Measurements from ENCODE around the gene RELB. TPM values are rescaled to one million over a fixed set of nuclear protein-coding genes. Genes with fewer than 3 reads are reported as not detected.

Gene RELB
- total RNA-seq, 2 experiments from 2014 or later: 91.6 to 92.5 TPM

DNA sequence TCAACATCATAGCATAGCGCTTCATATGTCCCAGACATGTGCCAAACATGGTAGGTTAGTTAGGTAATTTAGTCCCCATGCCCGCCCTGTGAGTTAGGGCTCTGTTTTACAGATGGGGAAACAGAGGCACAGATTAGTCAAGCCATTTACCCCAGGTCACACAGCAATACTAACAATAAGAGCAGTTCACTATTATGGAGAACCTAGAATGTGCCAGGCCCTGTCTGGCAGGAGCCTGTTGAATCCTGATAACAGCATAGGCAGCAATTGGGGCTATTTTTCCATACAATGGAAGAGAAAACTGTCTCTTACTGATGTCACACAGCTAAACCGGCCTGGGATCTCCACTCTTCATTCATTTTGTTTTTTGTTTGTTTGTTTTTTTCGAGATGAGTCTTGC, 85.2 kb downstream of the RELB start:
- ATAC-seq (ENCODE audit: poor library complexity) (no peak), DNase-seq (no peak)
- no peaks in the 10 kb centered on the region for H3K9me3 ChIP-seq (ENCODE audit: control insufficient read depth in 1 of 2, insufficient read depth in 1 of 2, low read length in 2 of 2)
- peaks cover 44% of the 10 kb centered on the region for H3K4me1 ChIP-seq (ENCODE audit: insufficient read depth, low read length)
- H3K9me3 Mint-ChIP-seq: no peaks in the 10 kb centered on the region
- no peak overlapping the region for H3K4me3 ChIP-seq (ENCODE audit: low read length)
- no peaks in the 10 kb centered on the region for H3K27me3 Mint-ChIP-seq
- intact Hi-C loops (cut with DNase I, micrococcal nuclease): loop anchor here in 1 of 2 experiments (10.0 kb wide), 1 partner anchor 908 kb away; the partner anchor contains the start of gene CCDC61
- no peak overlapping the region for H3K27ac ChIP-seq (ENCODE audit: low read depth in 1 of 2, low read length in 2 of 2)
- H3K4me3 Mint-ChIP-seq: no peak overlapping the region
- peaks cover 31% of the 10 kb centered on the region for H3K36me3 Mint-ChIP-seq (ENCODE audit: low read depth)
- TF ChIP-seq, protein P1, sequence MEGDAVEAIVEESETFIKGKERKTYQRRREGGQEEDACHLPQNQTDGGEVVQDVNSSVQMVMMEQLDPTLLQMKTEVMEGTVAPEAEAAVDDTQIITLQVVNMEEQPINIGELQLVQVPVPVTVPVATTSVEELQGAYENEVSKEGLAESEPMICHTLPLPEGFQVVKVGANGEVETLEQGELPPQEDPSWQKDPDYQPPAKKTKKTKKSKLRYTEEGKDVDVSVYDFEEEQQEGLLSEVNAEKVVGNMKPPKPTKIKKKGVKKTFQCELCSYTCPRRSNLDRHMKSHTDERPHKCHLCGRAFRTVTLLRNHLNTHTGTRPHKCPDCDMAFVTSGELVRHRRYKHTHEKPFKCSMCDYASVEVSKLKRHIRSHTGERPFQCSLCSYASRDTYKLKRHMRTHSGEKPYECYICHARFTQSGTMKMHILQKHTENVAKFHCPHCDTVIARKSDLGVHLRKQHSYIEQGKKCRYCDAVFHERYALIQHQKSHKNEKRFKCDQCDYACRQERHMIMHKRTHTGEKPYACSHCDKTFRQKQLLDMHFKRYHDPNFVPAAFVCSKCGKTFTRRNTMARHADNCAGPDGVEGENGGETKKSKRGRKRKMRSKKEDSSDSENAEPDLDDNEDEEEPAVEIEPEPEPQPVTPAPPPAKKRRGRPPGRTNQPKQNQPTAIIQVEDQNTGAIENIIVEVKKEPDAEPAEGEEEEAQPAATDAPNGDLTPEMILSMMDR (IDR thresholded peaks at IDR 0.05): no peak
- CTCF ChIA-PET: no interaction called here
- H3K4me1 Mint-ChIP-seq (ENCODE audit: low read depth): peaks cover 27% of the 10 kb centered on the region
- peaks cover 28% of the 10 kb centered on the region for H3K36me3 ChIP-seq (ENCODE audit: insufficient read depth, low read length)
- POLR2A ChIA-PET: no interaction called here
- no peaks in the 10 kb centered on the region for H3K27me3 ChIP-seq (ENCODE audit: control insufficient read depth in 1 of 2, insufficient read depth in 2 of 2, low read length in 2 of 2)
- H3K27ac Mint-ChIP-seq: no peak overlapping the region

DNA sequence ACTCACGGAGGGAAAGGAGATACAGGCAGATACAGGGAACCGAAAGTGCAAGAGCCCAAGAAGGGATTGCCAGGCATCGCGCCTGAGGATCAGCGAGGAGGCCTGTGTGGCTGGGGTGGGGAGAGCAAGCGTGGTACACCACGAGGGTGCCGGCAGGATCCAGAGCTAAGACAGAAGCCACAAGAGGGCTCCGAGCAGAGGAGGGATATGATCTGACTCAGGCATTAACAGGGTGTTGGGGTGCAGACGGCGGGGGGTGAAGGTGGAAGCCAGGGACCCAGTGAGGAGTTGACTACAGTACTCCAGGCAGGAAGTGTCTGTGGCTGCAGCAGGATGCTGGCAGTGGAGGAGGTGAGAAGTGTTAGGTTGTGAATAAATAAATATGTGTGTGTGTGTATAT, 86.3 kb downstream of the RELB start:
- peaks cover 18% of the 10 kb centered on the region for H3K36me3 ChIP-seq (ENCODE audit: insufficient read depth, low read length)
- peaks cover 49% of the 10 kb centered on the region for H3K4me1 ChIP-seq (ENCODE audit: insufficient read depth, low read length)
- H3K4me3 Mint-ChIP-seq: peak overlapping the region; percentile 74
- H3K9me3 ChIP-seq (ENCODE audit: control insufficient read depth in 1 of 2, insufficient read depth in 1 of 2, low read length in 2 of 2): no peaks in the 10 kb centered on the region
- ChIA-PET POLR2A (interaction anchor here (0.7 kb wide), 1 partner anchor 16 kb away, joined by 3 read pairs; no protein-coding TSS in a partner anchor), CTCF (interaction anchor here (1.0 to 1.4 kb wide), 2 partner anchors 16 to 28 kb away, joined by 3 to 4 read pairs; no protein-coding TSS in a partner anchor)
- intact Hi-C loops (cut with DNase I, micrococcal nuclease): loop anchor here in 1 of 2 experiments (10.0 kb wide), 1 partner anchor 907 kb away; the partner anchor contains the start of gene CCDC61
- DNase-seq (peak in 12 of 14 experiments; percentile 23 to 90 (median 48)), ATAC-seq (ENCODE audit: poor library complexity) (peak; percentile 52)
- peak overlapping the region; percentile 24 for H3K27ac Mint-ChIP-seq
- H3K4me3 ChIP-seq (ENCODE audit: low read length): no peak overlapping the region
- H3K36me3 Mint-ChIP-seq (ENCODE audit: low read depth): peaks cover 30% of the 10 kb centered on the region
- TF ChIP-seq, protein P1 (IDR thresholded peaks at IDR 0.05): no peak
- no peaks in the 10 kb centered on the region for H3K27me3 Mint-ChIP-seq
- peak overlapping the region; percentile 15 to 53 for H3K27ac ChIP-seq (ENCODE audit: low read depth in 1 of 2, low read length in 2 of 2)
- H3K27me3 ChIP-seq (ENCODE audit: control insufficient read depth in 1 of 2, insufficient read depth in 2 of 2, low read length in 2 of 2): no peaks in the 10 kb centered on the region
- peaks cover 25% of the 10 kb centered on the region for H3K4me1 Mint-ChIP-seq (ENCODE audit: low read depth)
- H3K9me3 Mint-ChIP-seq: no peaks in the 10 kb centered on the region

Other genes with a start within 250 kb of the RELB start
- not detected for gene CBLC, start 223.6 kb upstream of the RELB start, total RNA-seq
- gene BCAM, start 192.4 kb upstream of the RELB start, total RNA-seq: not detected
- gene NECTIN2, start 155.2 kb upstream of the RELB start, total RNA-seq: 1 to 10 TPM; 1.8 to 1.9 TPM
- gene TOMM40, start 110.2 kb upstream of the RELB start, total RNA-seq: 10 to 100 TPM; 25.4 to 26.8 TPM
- 1 to 10 TPM; 4.5 to 5.2 TPM for gene APOE, start 95.7 kb upstream of the RELB start, total RNA-seq
- not detected for gene APOC1, start 86.9 kb upstream of the RELB start, total RNA-seq
- gene APOC4, start 59.2 kb upstream of the RELB start, total RNA-seq: not detected
- gene APOC2, start 55.4 kb upstream of the RELB start, total RNA-seq: not detected
- 10 to 100 TPM; 71.0 to 72.7 TPM for gene CLPTM1, start 46.1 kb upstream of the RELB start, total RNA-seq
- gene CLASRP, start 37.6 kb downstream of the RELB start, total RNA-seq: 100 to 1,000 TPM; 152 to 154 TPM
- gene ZNF296, start 75.0 kb downstream of the RELB start, total RNA-seq: 1 to 10 TPM; 2.0 to 2.4 TPM
- gene GEMIN7, start 77.8 kb downstream of the RELB start, total RNA-seq: 1 to 10 TPM; 4.0 to 4.8 TPM
- 10 to 100 TPM; 17.2 to 19.6 TPM for gene PPP1R37, start 91.7 kb downstream of the RELB start, total RNA-seq
- gene NKPD1, start 159.5 kb downstream of the RELB start, total RNA-seq: under 1 TPM; 0.73 to 0.91 TPM
- 10 to 100 TPM; 32.0 to 38.8 TPM for gene TRAPPC6A, start 176.8 kb downstream of the RELB start, total RNA-seq
- 10 to 100 TPM; 14.7 to 18.8 TPM for gene BLOC1S3, start 177.3 kb downstream of the RELB start, total RNA-seq
- gene EXOC3L2, start 243.9 kb downstream of the RELB start, total RNA-seq: not detected
- 10 to 100 TPM; 18.1 to 19.8 TPM for gene MARK4, start 249.8 kb downstream of the RELB start, total RNA-seq